ENCODE results near the gene RAB44.
"Not testable (repeated sequence)": the region's sequence is repeated elsewhere in the genome, so short reads cannot be mapped to it uniquely, and the experiment has no call there.

RAB44 gene

GRCh38 chr6:36706339-36706738, 8.7 kb downstream of the RAB44 start:
- no peak for DNase-seq (ENCODE audit: low read depth)

GRCh38 chr6:36712816-36713215, 15.2 kb downstream of the RAB44 start:
- DNase-seq (ENCODE audit: low read depth): no peak

- DNase-seq (ENCODE audit: low read depth): no peak
These were observed 16.2 kb downstream of the RAB44 start for GRCh38 chr6:36713846-36714245.

GRCh38 chr6:36714511-36714910, 16.9 kb downstream of the RAB44 start:
- no peak for DNase-seq (ENCODE audit: low read depth)

- DNase-seq (ENCODE audit: low read depth): no peak
These were observed 17.8 kb downstream of the RAB44 start for GRCh38 chr6:36715469-36715868.

- DNase-seq (ENCODE audit: low read depth): no peak
These were observed 19.0 kb downstream of the RAB44 start for GRCh38 chr6:36716476-36717093.

- no peak for DNase-seq (ENCODE audit: low read depth)
These were observed 19.7 kb downstream of the RAB44 start for GRCh38 chr6:36717231-36717825.

- no peak for DNase-seq (ENCODE audit: low read depth)
These were observed 20.4 kb downstream of the RAB44 start for GRCh38 chr6:36717871-36718540.

GRCh38 chr6:36718560-36718959, 20.9 kb downstream of the RAB44 start:
- no peak for DNase-seq (ENCODE audit: low read depth)

- DNase-seq (ENCODE audit: low read depth): no peak
These were observed 21.5 kb downstream of the RAB44 start for GRCh38 chr6:36719126-36719525.

GRCh38 chr6:36720251-36721141, 22.9 kb downstream of the RAB44 start:
- DNase-seq (ENCODE audit: low read depth): no peak

- no peak for DNase-seq (ENCODE audit: low read depth)
These were observed 23.9 kb downstream of the RAB44 start for GRCh38 chr6:36721369-36722140.

GRCh38 chr6:36722365-36722764, 24.7 kb downstream of the RAB44 start:
- no peak for DNase-seq (ENCODE audit: low read depth)

- no peak for DNase-seq (ENCODE audit: low read depth)
These were observed 25.3 kb downstream of the RAB44 start for GRCh38 chr6:36722879-36723278.

- DNase-seq (ENCODE audit: low read depth): not testable (repeated sequence)
These were observed 26.4 kb downstream of the RAB44 start for GRCh38 chr6:36723992-36724391.

GRCh38 chr6:36724514-36725390, 27.1 kb downstream of the RAB44 start:
- DNase-seq (ENCODE audit: low read depth): no peak

GRCh38 chr6:36725581-36725980, 28.0 kb downstream of the RAB44 start:
- DNase-seq (ENCODE audit: low read depth): no peak

- DNase-seq (ENCODE audit: low read depth): no peak
These were observed 29.9 kb downstream of the RAB44 start for GRCh38 chr6:36727505-36728021.

- no peak for DNase-seq (ENCODE audit: low read depth)
These were observed 30.9 kb downstream of the RAB44 start for GRCh38 chr6:36728289-36729160.
